ENCODE measurements around the gene ID2.

Gene ID2, protein sequence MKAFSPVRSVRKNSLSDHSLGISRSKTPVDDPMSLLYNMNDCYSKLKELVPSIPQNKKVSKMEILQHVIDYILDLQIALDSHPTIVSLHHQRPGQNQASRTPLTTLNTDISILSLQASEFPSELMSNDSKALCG

DNA sequence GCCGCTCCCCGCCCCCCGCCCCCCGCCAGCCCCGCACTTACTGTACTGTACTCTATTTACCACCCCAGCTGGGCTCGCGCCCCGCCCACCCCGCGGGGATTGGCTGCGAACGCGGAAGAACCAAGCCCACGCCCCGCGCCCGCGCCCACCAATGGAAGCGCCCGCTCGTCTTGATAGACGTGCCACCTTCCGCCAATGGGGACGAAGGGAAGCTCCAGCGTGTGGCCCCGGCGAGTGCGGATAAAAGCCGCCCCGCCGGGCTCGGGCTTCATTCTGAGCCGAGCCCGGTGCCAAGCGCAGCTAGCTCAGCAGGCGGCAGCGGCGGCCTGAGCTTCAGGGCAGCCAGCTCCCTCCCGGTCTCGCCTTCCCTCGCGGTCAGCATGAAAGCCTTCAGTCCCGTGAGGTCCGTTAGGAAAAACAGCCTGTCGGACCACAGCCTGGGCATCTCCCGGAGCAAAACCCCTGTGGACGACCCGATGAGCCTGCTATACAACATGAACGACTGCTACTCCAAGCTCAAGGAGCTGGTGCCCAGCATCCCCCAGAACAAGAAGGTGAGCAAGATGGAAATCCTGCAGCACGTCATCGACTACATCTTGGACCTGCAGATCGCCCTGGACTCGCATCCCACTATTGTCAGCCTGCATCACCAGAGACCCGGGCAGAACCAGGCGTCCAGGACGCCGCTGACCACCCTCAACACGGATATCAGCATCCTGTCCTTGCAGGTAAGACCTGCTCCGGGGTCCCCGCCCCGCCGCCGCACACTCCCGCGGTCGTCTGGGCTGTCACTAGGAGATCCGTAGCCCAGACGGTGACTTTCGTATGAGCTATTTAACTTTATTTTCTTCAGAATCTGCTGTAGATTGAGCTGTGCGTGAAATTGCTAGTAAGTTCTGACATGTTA is at the start of gene ID2:
ID2 (plus strand) TSS at position 271 of the 907 bp plus-strand sequence; CDS start at position 381, 110 bp downstream.
- DNase-seq (ENCODE audit: low read depth), result peak; percentile 97

GRCh38 chr2:8632755-8633154 is 49.1 kb upstream of the ID2 start:
- DNase-seq (ENCODE audit: low read depth), result no peak

- no peak for DNase-seq (ENCODE audit: low read depth)
Measured at GRCh38 chr2:8633186-8633734, 48.6 kb upstream of the ID2 start.

- peak; percentile 18 for DNase-seq (ENCODE audit: low read depth)
Measured at GRCh38 chr2:8633735-8634313, 48.0 kb upstream of the ID2 start.

- no peak for DNase-seq (ENCODE audit: low read depth)
Measured at GRCh38 chr2:8634466-8635172, 47.2 kb upstream of the ID2 start.

DNA sequence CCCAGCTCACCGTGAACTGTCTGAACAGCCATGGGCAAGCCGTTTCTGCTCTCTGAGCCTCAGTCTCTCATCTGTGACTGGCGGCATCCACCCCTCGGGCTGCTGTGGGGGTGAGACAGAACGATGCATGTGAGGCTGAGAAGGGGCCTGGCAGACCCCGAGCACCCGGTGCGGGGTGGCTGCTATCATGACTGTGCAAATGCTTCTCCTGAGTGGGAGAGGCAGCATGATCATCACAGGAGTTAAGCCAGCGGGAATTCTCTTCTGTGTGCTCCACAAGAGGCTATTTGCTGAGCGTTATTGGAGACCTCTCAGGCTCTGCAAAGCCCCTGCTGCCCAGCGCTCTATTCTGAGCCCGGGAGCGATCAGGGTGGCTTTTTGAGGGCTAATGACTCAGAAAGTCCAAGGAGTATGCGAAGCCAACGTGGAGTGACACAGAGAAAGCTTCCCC is 45.8 kb upstream of the ID2 start:
- no peak for DNase-seq (ENCODE audit: low read depth)

DNA sequence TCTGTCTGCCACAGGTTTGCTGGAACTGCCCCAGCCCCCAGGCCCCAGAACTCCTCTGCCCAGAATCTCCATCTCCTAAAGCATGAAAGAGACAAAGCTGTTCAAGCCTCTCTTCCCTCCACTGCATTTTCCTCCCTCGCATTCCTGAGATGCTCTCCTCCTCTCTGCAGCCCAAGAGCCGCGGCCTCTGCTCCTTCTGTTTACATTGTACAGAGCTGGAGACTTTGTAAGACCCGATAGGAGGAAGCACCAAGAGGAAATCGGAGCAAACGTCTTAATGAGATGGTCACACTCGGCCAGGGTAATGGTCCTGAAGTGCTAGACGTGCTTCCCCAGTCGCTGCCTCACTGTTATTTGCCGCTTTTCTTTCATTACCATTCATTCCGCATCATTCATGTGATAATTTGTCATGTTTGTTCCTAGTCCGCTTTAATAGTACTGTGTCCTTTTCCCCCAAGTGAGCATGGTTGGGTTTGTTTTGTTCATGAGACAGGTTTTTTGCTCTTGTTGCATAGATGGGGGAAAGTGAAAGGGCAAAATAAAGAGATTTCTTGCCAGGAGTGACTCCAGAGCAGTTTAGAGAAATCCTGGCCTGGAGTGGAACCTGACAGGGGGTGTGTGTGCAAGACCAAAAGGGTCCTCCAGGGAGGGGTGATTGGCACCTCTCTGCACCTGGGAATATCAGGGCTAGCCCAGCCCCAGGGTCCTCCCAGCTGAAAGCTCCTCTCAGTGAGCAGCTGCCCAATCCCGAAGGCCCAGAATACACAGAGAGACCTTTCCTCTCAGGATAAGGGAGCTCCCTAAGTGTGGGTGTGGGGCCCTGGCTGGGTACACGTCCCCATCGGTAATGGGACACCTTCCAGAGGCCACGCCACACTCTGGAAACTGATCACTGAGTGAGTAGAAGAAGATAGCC is 44.9 kb upstream of the ID2 start:
- no peak for DNase-seq (ENCODE audit: low read depth)

DNA sequence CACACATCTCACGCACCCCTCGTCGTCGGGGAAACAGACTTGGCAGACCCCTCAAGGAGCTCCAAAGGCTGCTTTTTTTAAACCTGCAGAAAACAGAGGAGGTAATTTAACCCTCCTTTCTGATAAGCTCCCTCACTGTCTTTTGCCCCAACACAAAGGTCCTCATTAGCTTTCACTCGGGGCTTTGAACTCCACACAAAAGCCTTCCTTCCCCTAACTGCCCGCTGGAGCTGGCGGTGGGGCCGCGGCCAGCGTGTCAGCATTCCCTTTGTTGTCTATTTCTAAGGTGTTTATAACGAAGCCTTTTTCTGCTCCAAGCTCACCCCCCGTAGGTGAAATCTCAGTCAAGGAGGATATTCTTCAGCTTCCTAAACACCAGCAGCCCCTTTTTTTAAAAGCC is 43.5 kb upstream of the ID2 start:
- no peak for DNase-seq (ENCODE audit: low read depth)

GRCh38 chr2:8639122-8639635 is 42.7 kb upstream of the ID2 start:
- no peak for DNase-seq (ENCODE audit: low read depth)

DNA sequence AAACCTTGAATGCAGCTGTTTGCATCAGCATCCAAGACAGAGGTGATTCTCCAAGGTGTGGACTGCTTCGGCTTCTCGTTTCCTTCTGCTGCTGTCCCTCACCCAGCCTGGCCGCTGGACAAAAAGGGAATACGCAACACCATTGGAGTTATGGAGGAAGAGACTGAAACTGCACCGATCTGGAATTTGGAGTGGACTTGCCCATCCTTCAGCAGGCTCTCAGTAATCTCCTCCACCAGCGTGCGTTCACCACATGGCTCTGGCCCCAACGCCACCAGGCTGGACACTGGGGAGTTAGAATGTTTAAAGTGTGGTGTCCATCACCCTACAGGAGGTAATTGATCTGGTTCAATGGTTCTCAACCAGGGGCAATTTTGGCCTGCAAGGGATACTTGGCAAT is 41.4 kb upstream of the ID2 start:
- DNase-seq (ENCODE audit: low read depth), result no peak

DNA sequence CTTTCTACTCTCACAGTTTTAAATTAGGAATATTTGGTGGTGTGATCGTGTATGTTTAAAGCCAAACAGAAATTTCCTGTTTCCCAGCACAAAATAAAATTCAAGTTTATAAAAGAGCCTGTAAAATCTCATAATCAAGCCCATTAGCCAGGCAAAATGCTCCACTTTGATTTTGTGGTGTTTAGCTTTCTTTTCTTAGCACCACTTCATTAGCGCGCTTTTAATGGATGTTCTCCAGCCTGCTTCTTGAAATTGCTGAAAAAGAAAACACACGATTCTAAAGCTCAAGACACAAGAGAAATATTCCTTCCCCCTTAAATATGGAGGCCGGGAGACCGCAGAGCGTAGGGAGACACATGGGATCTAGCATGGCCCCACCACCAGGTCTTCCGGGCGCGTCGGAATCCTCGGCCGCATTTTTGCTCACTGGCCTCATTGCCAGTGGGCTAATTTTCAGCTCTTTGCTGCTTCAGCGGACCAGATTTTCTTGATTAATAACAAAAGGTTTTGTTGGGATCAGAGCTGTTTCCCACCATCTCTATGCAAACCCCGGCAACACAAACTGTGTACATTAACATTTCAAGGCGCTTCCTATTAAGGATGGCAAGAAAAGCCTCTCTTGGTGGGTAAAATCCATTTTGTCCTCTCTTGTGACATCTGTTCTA is 40.4 kb upstream of the ID2 start:
- DNase-seq (ENCODE audit: low read depth), result no peak

- DNase-seq (ENCODE audit: low read depth), result no peak
Measured at GRCh38 chr2:8642366-8643068, 39.3 kb upstream of the ID2 start.

- no peak for DNase-seq (ENCODE audit: low read depth)
Measured at GRCh38 chr2:8643250-8643995, 38.4 kb upstream of the ID2 start.

- DNase-seq (ENCODE audit: low read depth), result no peak
Measured at GRCh38 chr2:8643996-8644356, 37.9 kb upstream of the ID2 start.

- DNase-seq (ENCODE audit: low read depth), result no peak
Measured at GRCh38 chr2:8644605-8645175, 37.2 kb upstream of the ID2 start.

DNA sequence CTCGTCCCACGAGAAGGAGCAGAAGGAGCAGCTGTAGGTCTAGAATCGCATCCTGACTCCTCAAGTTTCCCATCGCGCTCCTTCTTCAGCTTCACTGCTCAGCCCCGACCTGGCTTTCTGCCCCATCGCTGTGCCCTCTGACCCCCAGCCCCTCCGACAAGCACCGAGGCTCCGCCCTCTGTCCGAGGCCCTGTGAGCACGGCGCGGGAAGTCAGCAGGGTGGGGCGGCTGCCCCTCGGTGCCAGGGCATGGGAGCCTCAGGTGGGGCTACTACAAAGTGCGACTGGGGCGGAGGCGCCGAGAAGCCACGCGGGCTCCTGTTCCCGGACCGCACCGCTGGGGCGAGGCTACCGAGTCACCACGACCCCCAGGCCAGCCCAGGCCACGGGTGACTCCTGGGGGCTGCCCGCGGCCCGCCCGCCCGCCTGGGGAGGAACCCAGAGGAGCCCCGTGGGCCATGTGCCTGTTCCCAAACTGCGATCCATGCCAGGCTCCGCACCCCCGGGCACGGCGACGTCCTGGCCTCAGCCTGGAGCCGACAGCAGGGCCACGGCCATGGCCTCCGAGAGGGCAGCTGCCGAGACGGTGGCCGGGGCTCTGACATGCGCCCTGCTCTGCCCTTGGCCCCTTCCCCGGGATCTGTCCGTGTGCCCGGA is 36.6 kb upstream of the ID2 start:
- no peak for DNase-seq (ENCODE audit: low read depth)

DNA sequence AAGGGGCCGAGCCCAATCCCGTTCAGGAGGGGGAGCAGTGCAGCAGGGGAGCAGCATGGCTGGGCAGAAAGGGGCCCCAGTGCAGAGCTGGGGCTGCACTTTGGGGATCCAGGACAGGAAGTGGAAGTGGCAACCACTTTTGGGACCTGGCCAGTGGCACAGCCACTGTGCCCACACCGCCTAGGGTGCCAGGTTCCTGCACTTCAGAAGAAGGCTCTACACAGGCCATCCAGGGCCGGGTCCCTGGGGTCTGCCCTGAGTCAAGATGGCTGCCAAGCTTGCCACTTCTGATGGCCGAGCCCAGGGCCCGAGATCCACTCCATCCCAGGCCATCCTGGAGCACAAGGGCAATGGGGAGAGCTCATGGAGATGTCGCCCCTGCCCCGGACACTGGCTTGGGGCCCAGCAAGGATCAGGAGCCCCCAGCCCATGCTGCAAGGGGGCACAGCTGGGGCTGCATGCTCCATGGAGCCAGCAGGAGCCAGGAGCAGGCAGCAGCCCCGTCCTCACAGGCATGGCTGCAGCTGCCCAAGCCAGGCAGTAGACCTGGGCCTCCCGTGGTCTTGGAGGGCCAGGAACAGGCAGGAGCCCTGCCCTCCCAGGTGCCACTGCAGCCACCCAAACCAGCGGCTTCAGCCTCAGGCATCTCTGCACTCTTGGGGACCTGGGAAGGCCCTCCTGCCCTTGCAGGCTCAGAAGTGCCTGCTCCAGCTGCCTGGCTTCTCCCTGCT is 35.0 kb upstream of the ID2 start:
- DNase-seq (ENCODE audit: low read depth), result no peak

DNA sequence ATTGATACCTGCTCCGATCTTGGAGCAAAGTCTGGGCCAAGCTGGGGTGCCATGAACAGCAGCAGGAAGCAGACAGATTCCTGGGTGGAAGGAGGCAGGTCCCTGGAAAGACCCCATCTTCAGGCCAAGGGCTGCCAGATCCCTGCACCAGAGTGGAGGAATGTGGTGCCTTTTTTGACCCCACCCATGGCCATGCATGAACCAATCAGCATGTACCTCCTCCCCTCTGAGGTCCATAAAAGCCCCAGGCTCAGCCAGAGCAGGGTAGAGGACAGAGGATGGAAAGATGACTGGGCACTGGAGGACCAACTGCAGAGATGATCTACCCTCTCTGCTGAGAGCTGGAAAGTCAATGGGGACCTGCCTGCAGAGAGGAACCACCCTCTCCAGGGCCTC is 34.4 kb upstream of the ID2 start:
- no peak for DNase-seq (ENCODE audit: low read depth)
